Osteoblast (primary cell): Measurements from ENCODE around the gene CCBE1. TPM values are rescaled to one million over a fixed set of nuclear protein-coding genes. Genes with fewer than 3 reads are reported as not detected.

Experiments used
- DNase-seq: peaks from one replicate; pipeline ENCODE4 v3.0.0; 2011; ENCODE audit warnings: low spot score, mixed read lengths; ENCODE audit not compliant: insufficient read length; ENCODE audit errors: missing footprints
- H2AFZ ChIP-seq: 2 replicates; pipeline ENCODE4 v1.6.0; 2011; ENCODE audit warnings: mild to moderate bottlenecking, low read length
- H3K27ac ChIP-seq: 2 replicates; pipeline ENCODE4 v1.5.1; 2011; ENCODE audit warnings: mild to moderate bottlenecking, low read depth, low read length, moderate library complexity
- H3K27me3 ChIP-seq: 2 replicates; pipeline ENCODE4 v1.6.0; 2012; ENCODE audit warnings: mild to moderate bottlenecking, control low read depth, inconsistent platforms, low read length, moderate library complexity; ENCODE audit not compliant: insufficient read depth
- H3K36me3 ChIP-seq: 2 replicates; pipeline ENCODE4 v1.5.1; 2011; ENCODE audit warnings: mild to moderate bottlenecking, low read length, control low read depth, moderate library complexity; ENCODE audit not compliant: insufficient read depth
- H3K4me1 ChIP-seq: 2 replicates; pipeline ENCODE4 v1.5.1; 2011; ENCODE audit warnings: mild to moderate bottlenecking, low read length, control low read depth, moderate library complexity; ENCODE audit not compliant: insufficient read depth
- H3K4me2 ChIP-seq: 2 replicates; pipeline ENCODE4 v1.6.0; 2011; ENCODE audit warnings: mild to moderate bottlenecking, low read length; ENCODE audit not compliant: insufficient read depth
- H3K4me3 ChIP-seq: fragments of 200-600 bp; sonication (generic); 3 replicates; pipeline ENCODE4 v1.5.1; 2012; ENCODE audit warnings: mild to moderate bottlenecking, low read length, inconsistent platforms; ENCODE audit not compliant: insufficient read depth
- H3K79me2 ChIP-seq: 2 replicates; pipeline ENCODE4 v1.6.0; 2012; ENCODE audit warnings: mild to moderate bottlenecking, low read length, control low read depth, inconsistent platforms; ENCODE audit not compliant: insufficient read depth
- H3K9me3 ChIP-seq: 2 replicates; pipeline ENCODE4 v1.5.1; 2011; ENCODE audit warnings: low read depth, low read length, control low read depth
- H4K20me1 ChIP-seq: 2 replicates; pipeline ENCODE4 v1.6.0; 2012; ENCODE audit warnings: mild to moderate bottlenecking, low read length, control low read depth; ENCODE audit not compliant: insufficient read depth
- CTCF ChIP-seq: IDR thresholded peaks from 2 replicates; pipeline ENCODE4 v1.5.1; 2011; ENCODE audit warnings: mild to moderate bottlenecking, low read depth, low read length, moderate library complexity; ENCODE audit errors: extremely low read depth
- total RNA-seq: library from RNA; depleted of rRNA; stranded (reverse); fragments of >200 nt; gene quantifications from 2 replicates; pipeline ENCODE4 v1.2.3, GENCODE V29; 2012

Gene CCBE1
- total RNA-seq, 1 donor = 51.4 TPM

- TF ChIP-seq CTCF = no peak
- Histone ChIP-seq H2AFZ (no peak overlapping the region), H3K4me3 (no peak overlapping the region), H3K4me2 (no peak overlapping the region), H3K4me1 (peaks cover 11% of the 10 kb centered on the region), H3K36me3 (no peaks in the 10 kb centered on the region), H3K9me3 (no peaks in the 10 kb centered on the region), H3K27ac (no peak overlapping the region), H3K27me3 (no peaks in the 10 kb centered on the region), H4K20me1 (peaks cover 9% of the 10 kb centered on the region), H3K79me2 (peaks cover 97% of the 10 kb centered on the region)
- no peak for DNase-seq
These were observed 22.9 kb downstream of the CCBE1 start for GRCh38 chr18:59674186-59674902.

GRCh38 chr18:59672235-59672711, 24.9 kb downstream of the CCBE1 start:
- H3K4me2 ChIP-seq = no peak overlapping the region
- peaks cover 9% of the 10 kb centered on the region for H4K20me1 ChIP-seq
- no peaks in the 10 kb centered on the region for H3K27me3 ChIP-seq
- H3K4me1 ChIP-seq = peaks cover 11% of the 10 kb centered on the region
- no peaks in the 10 kb centered on the region for H3K36me3 ChIP-seq
- H3K79me2 ChIP-seq = peaks cover 97% of the 10 kb centered on the region
- no peak overlapping the region for H2AFZ ChIP-seq
- no peak overlapping the region for H3K27ac ChIP-seq
- no peaks in the 10 kb centered on the region for H3K9me3 ChIP-seq
- DNase-seq = no peak
- H3K4me3 ChIP-seq = no peak overlapping the region
- TF ChIP-seq CTCF = no peak

- Histone ChIP-seq H3K79me2 (peaks cover 97% of the 10 kb centered on the region), H3K4me2 (no peak overlapping the region), H4K20me1 (peaks cover 9% of the 10 kb centered on the region), H3K9me3 (no peaks in the 10 kb centered on the region), H2AFZ (no peak overlapping the region), H3K36me3 (no peaks in the 10 kb centered on the region), H3K4me1 (peaks cover 11% of the 10 kb centered on the region), H3K27me3 (no peaks in the 10 kb centered on the region), H3K27ac (no peak overlapping the region), H3K4me3 (no peak overlapping the region)
- no peak for DNase-seq
- no peak for TF ChIP-seq CTCF
These were observed 25.7 kb downstream of the CCBE1 start for GRCh38 chr18:59671551-59671950.

- Histone ChIP-seq H4K20me1 (peaks cover 8% of the 10 kb centered on the region), H2AFZ (no peak overlapping the region), H3K27me3 (no peaks in the 10 kb centered on the region), H3K79me2 (peaks cover 96% of the 10 kb centered on the region), H3K4me1 (peaks cover 26% of the 10 kb centered on the region), H3K27ac (no peak overlapping the region), H3K4me3 (no peak overlapping the region), H3K4me2 (no peak overlapping the region), H3K36me3 (no peaks in the 10 kb centered on the region), H3K9me3 (no peaks in the 10 kb centered on the region)
- DNase-seq = no peak
- no peak for TF ChIP-seq CTCF
These were observed 27.2 kb downstream of the CCBE1 start for GRCh38 chr18:59669872-59670657.
